Stimulated activated CD8-positive, alpha-beta memory T cell treated with anti-CD3 and anti-CD28 coated beads, Interleukin-12 subunit alpha, Interleukin-12 subunit beta, amount 100 ng/mL, for 24 hours (primary cell): ENCODE results near the gene RTN4IP1.

ENCODE experiments used
- DNase-seq: peaks from one replicate; pipeline ENCODE4 v3.0.0-alpha.2; 2020; ENCODE audit errors: extremely low read depth

The RTN4IP1 gene

GRCh38 chr6:106546691-106547414 lies 82.4 kb downstream of the RTN4IP1 start:
- DNase-seq, result no peak

DNA sequence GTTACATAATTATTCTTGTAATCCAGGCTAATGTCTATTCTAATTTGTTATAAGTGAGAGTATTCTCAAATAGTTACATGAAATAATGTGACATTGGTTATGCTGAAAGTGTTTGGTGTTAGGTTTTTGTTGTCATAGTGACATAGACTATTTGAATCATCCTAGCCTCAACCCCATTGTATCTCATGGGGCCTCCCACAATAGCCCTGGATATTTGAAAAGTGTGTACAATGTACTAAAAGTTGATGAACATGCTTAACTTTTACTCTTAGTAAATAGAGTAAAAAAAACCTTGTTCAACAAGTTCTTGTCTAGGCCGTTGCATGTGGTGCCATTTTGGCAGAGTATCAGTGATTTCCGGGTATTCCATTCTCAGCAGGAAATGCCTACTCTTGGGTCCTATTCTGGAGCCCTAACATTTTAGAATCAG lies 83.0 kb downstream of the RTN4IP1 start:
- DNase-seq, result no peak

- DNase-seq, result no peak
Measured at GRCh38 chr6:106540907-106541306, 88.4 kb downstream of the RTN4IP1 start.

DNA sequence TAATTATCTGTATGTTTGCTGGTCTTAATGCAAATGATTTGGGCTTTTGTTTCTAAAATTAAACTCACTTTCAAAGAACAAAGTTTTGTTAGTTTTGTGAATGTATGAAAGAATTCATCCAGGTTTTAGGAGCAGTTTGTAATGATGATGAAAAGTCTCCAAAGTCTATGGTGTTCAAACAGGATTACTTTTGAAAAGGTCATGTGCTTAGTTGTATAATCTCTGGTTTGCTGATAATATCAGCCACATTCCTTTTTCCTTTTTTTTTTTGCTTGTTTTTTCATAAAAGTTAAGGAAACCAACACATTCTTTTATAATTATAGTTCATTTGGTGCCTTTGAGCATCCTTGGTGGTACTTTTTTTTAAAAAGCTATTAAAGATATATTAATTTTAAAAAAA lies 88.9 kb downstream of the RTN4IP1 start:
- DNase-seq, result no peak

DNA sequence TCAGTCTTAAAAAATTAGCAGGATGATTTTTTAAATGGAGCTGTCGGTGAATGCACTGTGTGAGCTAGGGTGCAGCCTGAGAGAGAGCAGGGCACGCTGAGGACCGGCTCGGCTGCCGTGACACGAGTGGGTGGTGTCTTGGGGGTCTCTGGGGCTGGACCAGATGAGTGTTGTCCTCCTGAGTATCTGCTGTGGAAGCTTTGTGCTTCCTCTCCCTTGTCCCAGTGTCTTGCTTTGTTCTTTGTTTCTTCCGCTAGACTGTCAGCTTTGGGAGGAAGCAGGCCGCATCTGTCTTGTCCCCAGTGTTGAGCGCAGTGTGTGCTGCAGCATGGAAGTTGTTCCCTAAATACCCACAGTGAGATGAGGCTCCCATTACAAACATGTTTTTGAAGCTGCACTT lies 89.4 kb downstream of the RTN4IP1 start:
- DNase-seq, result no peak

GRCh38 chr6:106538145-106538544 lies 91.2 kb downstream of the RTN4IP1 start:
- no peak for DNase-seq

DNA sequence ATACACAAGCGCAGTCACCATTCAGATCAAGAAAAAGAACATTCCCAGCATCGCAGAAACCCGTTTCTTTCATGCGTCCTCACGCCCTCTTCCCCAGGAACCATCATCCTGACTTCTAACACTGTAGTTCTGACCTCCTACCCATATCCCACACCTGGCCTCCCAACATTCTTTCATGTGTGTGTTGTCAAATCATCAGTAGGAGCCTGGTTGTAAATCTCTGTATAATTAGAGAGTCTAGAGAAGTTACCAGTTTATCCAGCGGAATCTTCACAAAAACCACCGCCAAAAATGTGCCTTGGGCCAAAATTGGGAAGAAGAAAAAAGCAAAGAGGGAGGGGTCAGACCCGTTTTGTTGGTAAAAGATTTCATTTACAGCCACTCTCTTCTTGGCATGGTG lies 91.6 kb downstream of the RTN4IP1 start:
- DNase-seq, result no peak

DNA sequence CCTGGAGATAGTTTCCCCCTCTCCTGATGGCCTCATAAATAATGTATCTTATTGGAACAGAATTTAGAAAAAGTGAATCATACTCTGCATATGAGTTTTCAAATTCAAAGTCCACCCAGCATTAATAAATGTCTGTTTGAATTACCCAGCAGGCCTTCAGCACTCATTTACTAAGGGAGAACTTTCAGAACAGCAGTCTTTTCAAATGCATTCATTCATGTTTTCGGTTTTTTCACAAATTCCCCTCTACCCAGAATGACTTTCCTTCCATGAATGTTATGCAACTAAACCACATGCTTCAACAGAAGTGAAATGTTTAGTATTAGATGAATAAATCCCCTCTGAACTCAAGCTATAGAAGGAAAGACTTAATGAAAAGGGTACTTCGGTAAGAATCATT lies 92.4 kb downstream of the RTN4IP1 start:
- no peak for DNase-seq

- no peak for DNase-seq
Measured at GRCh38 chr6:106536357-106536756, 92.9 kb downstream of the RTN4IP1 start.

- no peak for DNase-seq
Measured at GRCh38 chr6:106535012-106535411, 94.3 kb downstream of the RTN4IP1 start.

DNA sequence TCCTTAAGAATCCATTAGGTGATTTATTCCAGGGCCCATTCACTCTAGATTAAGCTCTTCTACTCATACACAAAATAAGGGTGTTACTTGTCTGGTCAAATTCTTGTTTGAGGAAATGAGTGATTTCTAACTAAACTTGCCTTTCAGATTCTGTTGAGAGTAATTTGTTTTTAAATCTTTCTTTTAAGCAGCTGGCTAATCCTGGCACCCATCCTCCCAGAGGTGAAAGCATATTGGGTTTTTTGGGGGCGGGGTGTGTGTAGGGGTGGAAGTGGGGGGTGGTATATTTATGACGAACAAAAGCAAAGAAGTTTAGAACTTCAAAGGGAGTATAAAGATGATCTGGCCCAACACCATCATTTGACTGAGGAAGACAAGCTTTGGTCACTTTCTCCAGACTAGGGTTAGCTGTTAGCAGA lies 94.7 kb downstream of the RTN4IP1 start:
- DNase-seq, result no peak

- no peak for DNase-seq
Measured at GRCh38 chr6:106534004-106534403, 95.3 kb downstream of the RTN4IP1 start.

DNA sequence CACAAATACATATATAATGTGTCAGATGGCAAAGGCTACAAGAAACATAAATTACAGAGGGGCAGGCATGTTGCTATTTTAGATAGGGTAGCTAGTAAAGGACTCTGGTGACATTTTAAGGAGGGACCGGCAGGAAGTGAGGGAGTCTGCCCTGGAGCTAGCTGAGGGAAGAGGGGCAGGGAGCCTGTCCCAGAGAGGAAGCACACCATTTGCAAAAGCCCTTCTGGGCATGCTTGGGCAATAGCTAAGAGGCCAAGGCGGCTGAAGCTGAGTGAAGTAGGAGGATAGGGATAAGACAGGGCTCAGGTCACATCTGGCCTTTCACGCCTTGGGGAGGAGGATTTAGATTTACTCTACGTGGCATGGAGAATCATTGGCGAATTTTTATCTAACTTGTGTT lies 96.2 kb downstream of the RTN4IP1 start:
- no peak for DNase-seq

DNA sequence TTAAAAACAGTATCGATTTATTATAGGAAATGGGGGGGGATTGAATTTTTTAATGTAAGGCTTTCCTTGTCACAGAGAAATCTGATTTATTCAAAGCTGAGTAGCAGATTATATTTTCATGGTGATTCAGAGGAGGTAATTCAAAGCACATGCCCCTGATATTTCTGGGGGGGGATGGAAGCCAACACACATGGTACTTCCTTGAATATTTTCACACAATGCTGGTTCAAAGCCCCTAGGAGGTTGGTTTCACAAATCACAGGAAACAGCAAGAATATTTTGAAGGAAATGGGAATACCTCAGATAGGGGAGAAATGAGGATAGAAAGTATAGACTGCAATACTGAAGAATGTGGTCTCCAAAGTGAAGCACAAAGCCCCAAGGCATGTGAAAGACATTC lies 98.8 kb downstream of the RTN4IP1 start:
- DNase-seq, result no peak

GRCh38 chr6:106530026-106530425 lies 99.3 kb downstream of the RTN4IP1 start:
- DNase-seq, result no peak

GRCh38 chr6:106529438-106529837 lies 99.9 kb downstream of the RTN4IP1 start:
- no peak for DNase-seq

DNA sequence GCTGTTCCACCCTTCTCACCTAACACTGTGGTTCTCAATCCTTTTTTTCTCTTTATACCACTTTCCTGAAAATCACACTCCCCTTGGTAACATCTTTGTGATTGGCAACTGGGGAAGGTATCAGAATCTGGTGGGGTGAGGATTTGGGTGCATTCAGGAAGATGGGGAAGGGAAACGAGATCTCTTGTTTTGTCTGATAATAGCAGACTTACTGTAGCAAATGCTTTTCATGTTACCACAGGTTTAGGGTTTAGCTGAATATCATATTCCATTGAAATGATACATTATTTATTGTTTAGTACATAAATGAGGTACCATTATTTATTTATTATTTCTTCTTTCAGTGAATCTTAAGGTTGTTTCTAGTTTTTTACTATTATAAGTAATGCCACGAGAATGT lies 100.8 kb downstream of the RTN4IP1 start:
- no peak for DNase-seq

DNA sequence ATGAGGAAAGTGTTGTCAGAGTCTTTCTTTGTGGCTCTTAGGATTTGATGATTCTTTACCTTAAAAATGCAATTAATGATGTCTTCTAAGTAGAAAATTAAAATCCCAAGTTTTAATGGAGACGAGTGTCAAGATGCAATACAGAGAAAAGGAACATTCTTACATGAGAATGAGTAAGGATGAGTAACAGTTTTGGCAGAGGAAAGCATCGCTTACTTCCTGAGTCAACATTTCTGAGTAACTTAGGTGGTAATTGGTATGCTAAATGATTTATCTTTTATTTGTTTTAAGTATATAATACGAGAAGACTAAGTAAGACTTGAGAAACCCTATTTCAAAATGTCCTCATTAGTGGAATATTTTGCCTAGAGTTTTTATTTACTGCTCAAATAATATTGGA lies 101.3 kb downstream of the RTN4IP1 start:
- no peak for DNase-seq

- DNase-seq, result no peak
Measured at GRCh38 chr6:106527117-106527516, 102.2 kb downstream of the RTN4IP1 start.

DNA sequence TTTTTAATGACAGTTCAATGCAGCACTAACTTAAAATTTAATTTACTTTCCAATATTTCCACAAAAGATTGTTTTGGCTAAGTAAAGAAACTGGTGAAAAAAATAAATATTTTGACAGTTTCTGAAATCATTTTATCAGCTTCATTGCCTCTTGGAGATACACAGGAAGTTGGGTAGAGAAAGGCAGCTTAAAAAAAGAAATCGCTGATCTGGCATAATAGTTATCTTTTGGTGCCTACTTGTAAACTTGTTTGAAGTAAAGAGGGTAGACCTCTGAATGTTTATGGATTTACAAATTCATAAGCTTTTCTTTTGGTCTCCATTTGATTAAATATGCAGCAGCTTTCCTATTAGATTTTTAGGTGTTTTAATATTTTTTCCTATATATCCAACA lies 103.4 kb downstream of the RTN4IP1 start:
- no peak for DNase-seq

DNA sequence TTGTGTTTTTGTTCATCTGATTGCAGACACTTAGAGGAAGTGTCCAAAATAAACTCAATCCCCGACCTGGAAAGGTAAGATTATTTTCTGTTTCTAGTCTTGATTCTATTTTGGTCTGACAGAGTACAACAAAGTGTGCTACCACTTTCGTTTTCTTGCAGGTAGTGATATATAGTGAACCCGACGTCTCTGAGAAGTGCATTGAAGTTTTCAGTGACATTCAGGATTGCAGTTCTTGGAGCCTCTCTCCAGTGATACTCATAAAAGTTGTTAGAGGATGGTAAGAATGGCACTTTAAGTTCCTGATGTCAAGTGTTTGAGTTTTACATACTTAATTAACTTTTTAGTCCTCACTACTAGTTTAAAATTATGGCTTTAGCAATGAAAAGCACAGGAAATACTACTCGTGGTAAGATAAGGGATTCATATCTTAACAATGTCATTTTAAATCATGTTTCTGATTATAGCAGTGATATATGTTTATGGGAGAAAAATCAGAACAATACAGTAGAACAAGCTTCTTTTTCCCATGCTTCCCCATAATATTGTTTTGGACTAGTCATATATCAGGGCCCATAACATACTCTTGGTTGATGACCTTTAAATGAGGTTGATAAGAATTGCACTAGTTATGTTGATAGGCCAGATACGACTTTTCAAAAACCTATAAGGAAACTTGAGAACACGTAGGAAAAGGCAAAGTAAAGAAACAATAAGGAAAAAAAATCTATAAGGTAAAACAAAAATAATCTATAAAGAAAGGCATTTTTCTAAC lies 104.0 kb downstream of the RTN4IP1 start:
- DNase-seq, result no peak

DNA sequence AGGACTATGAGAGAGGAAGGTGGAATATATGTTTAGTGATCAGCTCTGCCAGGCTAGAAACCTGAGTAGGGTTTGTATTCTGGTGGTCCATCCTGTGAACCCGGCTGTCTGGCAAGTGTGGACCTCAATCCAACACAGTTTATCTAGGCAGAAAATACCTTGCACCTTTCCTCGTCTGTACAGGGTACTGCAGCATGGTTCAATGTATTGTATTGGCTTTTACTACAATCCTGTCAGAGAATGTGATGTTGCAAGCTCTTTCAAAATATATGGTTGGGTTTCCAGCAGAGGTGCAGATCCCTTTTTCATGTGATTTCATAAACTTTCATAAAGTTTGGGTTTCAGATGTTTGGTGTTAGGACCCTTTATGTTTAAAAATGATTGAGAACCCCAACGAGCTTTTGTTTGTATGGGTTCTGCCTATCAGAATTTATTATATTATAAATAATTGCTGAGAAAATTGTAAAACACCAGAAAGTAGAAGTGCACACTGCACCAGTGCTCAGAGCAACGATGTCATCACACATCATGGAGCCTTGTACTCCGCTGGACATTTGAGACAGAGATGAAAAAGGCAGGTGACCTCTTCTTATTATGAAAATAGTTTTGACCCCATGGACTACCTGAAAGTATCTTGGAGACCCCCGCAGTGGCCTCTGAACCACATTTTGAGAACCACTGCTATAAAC lies 106.6 kb downstream of the RTN4IP1 start:
- DNase-seq, result no peak
